H9 (cell line): Measurements from ENCODE around the gene DHRS1. TPM values are rescaled to one million over a fixed set of nuclear protein-coding genes. Genes with fewer than 3 reads are reported as not detected.

ENCODE experiments used
- DNase-seq: peaks from one replicate; pipeline ENCODE4 v3.0.0-alpha.2; 2017
- H2AFZ ChIP-seq: one replicate; pipeline ENCODE4 v1.6.1; 2013; ENCODE audit warnings: mild to moderate bottlenecking, low read length, control low read depth, moderate library complexity
- H2AK5ac ChIP-seq: 2 replicates; pipeline ENCODE4 v1.6.1; 2013; ENCODE audit warnings: low read length, control low read depth, mixed read lengths; ENCODE audit not compliant: insufficient read length
- H2BK120ac ChIP-seq: one replicate; pipeline ENCODE4 v1.6.1; 2013; ENCODE audit warnings: low read depth, mild to moderate bottlenecking, low read length, control low read depth, inconsistent platforms; ENCODE audit not compliant: poor library complexity, severe bottlenecking
- H2BK12ac ChIP-seq: 2 replicates; pipeline ENCODE4 v1.6.1; 2013; ENCODE audit warnings: low read length, control low read depth, mixed read lengths, low read depth; ENCODE audit not compliant: insufficient read length
- H2BK15ac ChIP-seq: 2 replicates; pipeline ENCODE4 v1.6.1; 2013; ENCODE audit warnings: low read depth, low read length, control low read depth
- H2BK20ac ChIP-seq: one replicate; pipeline ENCODE4 v1.6.1; 2013; ENCODE audit warnings: low read depth, mild to moderate bottlenecking, low read length, control low read depth, inconsistent platforms; ENCODE audit not compliant: poor library complexity, severe bottlenecking
- H2BK5ac ChIP-seq: 2 replicates; pipeline ENCODE4 v1.6.1; 2013; ENCODE audit warnings: low read length, control low read depth, mixed read lengths; ENCODE audit not compliant: insufficient read length
- H3K14ac ChIP-seq: 2 replicates; pipeline ENCODE4 v1.6.1; 2013; ENCODE audit warnings: low read length, control low read depth; ENCODE audit not compliant: insufficient read depth
- H3K18ac ChIP-seq: 2 replicates; pipeline ENCODE4 v1.6.1; 2013; ENCODE audit warnings: low read depth, mild to moderate bottlenecking, mixed read lengths, low read length, control low read depth; ENCODE audit not compliant: insufficient read length
- H3K23ac ChIP-seq: 2 replicates; pipeline ENCODE4 v1.6.1; 2013; ENCODE audit warnings: low read length, control low read depth, mixed read lengths, low read depth; ENCODE audit not compliant: insufficient read length
- H3K23me2 ChIP-seq: 2 replicates; pipeline ENCODE4 v1.6.1; 2013; ENCODE audit warnings: low read depth, mild to moderate bottlenecking, mixed read lengths, low read length, control low read depth; ENCODE audit not compliant: insufficient read length, poor library complexity, severe bottlenecking
- H3K27ac ChIP-seq: 2 replicates; pipeline ENCODE4 v1.5.1; 2013; ENCODE audit warnings: low read length, control low read depth, mixed read lengths, low read depth; ENCODE audit not compliant: insufficient read length
- H3K27me3 ChIP-seq: 2 replicates; pipeline ENCODE4 v1.6.1; 2013; ENCODE audit warnings: low read length, control low read depth, inconsistent platforms; ENCODE audit not compliant: insufficient read depth
- H3K4ac ChIP-seq: 2 replicates; pipeline ENCODE4 v1.6.1; 2013; ENCODE audit warnings: low read depth, mild to moderate bottlenecking, control low read depth, inconsistent platforms, low read length, moderate library complexity
- H3K4me1 ChIP-seq: 2 replicates; pipeline ENCODE4 v1.6.1; 2013; ENCODE audit warnings: low read length, control low read depth, inconsistent platforms; ENCODE audit not compliant: insufficient read depth
- H3K4me2 ChIP-seq: 2 replicates; pipeline ENCODE4 v1.6.1; 2013; ENCODE audit warnings: low read length, control low read depth, mixed read lengths; ENCODE audit not compliant: insufficient read length, insufficient read depth
- H3K56ac ChIP-seq: 2 replicates; pipeline ENCODE4 v1.6.1; 2013; ENCODE audit warnings: low read depth, mild to moderate bottlenecking, mixed read lengths, low read length, control low read depth; ENCODE audit not compliant: insufficient read length
- H3K79me1 ChIP-seq: 2 replicates; pipeline ENCODE4 v1.6.1; 2013; ENCODE audit warnings: low read depth, mild to moderate bottlenecking, moderate library complexity, low read length, control low read depth, inconsistent platforms; ENCODE audit not compliant: insufficient read depth, poor library complexity, severe bottlenecking
- H3K79me2 ChIP-seq: 2 replicates; pipeline ENCODE4 v1.6.1; 2013; ENCODE audit warnings: low read length, control low read depth, inconsistent platforms; ENCODE audit not compliant: insufficient read depth
- H3K9ac ChIP-seq: 2 replicates; pipeline ENCODE4 v1.6.1; 2013; ENCODE audit warnings: low read length, control low read depth, mixed read lengths; ENCODE audit not compliant: insufficient read length; ENCODE audit errors: extremely low read depth
- H3K9me3 ChIP-seq: one replicate; pipeline ENCODE4 v1.6.1; 2013; ENCODE audit warnings: low read depth, low read length, inconsistent platforms; ENCODE audit not compliant: control insufficient read depth
- H3T11ph ChIP-seq: one replicate; pipeline ENCODE4 v1.6.1; 2013; ENCODE audit warnings: mild to moderate bottlenecking, low read length, control low read depth, inconsistent platforms
- H4K20me1 ChIP-seq: one replicate; pipeline ENCODE4 v1.6.1; 2013; ENCODE audit not compliant: control insufficient read depth, insufficient read length, insufficient read depth
- H4K5ac ChIP-seq: 2 replicates; pipeline ENCODE4 v1.6.1; 2013; ENCODE audit warnings: low read depth, mild to moderate bottlenecking, mixed read lengths, low read length, control low read depth; ENCODE audit not compliant: insufficient read length
- H4K8ac ChIP-seq: replicated peaks from 2 replicates; pipeline ENCODE4 v1.6.1; 2013; ENCODE audit warnings: low read length, control low read depth, mixed read lengths, low read depth; ENCODE audit not compliant: insufficient read length
- H4K91ac ChIP-seq: 2 replicates; pipeline ENCODE4 v1.6.1; 2013; ENCODE audit warnings: low read depth, mild to moderate bottlenecking, moderate library complexity, mixed read lengths, low read length, control low read depth; ENCODE audit not compliant: insufficient read length
- H3K27ac Mint-ChIP-seq, 3 experiments: 2 replicates in 2 of 3; 3 replicates in 1 of 3; pipeline ENCODE4 v1.8.0; 2020 to 2021; ENCODE audit warnings: mixed read lengths in 3 of 3, mild to moderate bottlenecking in 1 of 3, moderate library complexity in 1 of 3
- H3K27me3 Mint-ChIP-seq: 2 replicates; pipeline ENCODE4 v1.8.0; 2021; ENCODE audit warnings: low read depth, mild to moderate bottlenecking, moderate library complexity, mixed read lengths
- H3K36me3 Mint-ChIP-seq, 3 experiments: 2 replicates in 2 of 3; 3 replicates in 1 of 3; pipeline ENCODE4 v1.8.0; 2020 to 2021; ENCODE audit warnings: low read depth in 3 of 3, mixed read lengths in 3 of 3; ENCODE audit not compliant: insufficient read depth in 1 of 3
- H3K4me1 Mint-ChIP-seq, 2 experiments: 2 replicates each; pipeline ENCODE4 v1.8.0; 2020; ENCODE audit warnings: mixed read lengths in 2 of 2
- H3K4me3 Mint-ChIP-seq, 2 experiments: 2 replicates in 1 of 2; 3 replicates in 1 of 2; pipeline ENCODE4 v1.8.0; 2020 to 2021; ENCODE audit warnings: mild to moderate bottlenecking in 2 of 2, mixed read lengths in 2 of 2, moderate library complexity in 1 of 2
- H3K9me3 Mint-ChIP-seq, 2 experiments: 2 replicates in 1 of 2; 3 replicates in 1 of 2; pipeline ENCODE4 v1.8.0; 2020; ENCODE audit warnings: mild to moderate bottlenecking in 2 of 2, mixed read lengths in 2 of 2, moderate library complexity in 1 of 2
- WGBS: extraction: QIAGEN DNeasy Blood & Tissue Kit; methylation state at CpG from one replicate; pipeline ENCODE4 v1.1.7; 2013; ENCODE audit warnings: missing lambda C conversion rate, low lambda C conversion rate, mixed read lengths; ENCODE audit not compliant: insufficient read length; ENCODE audit errors: extremely low coverage; 5-methylcytosine and 5-hydroxymethylcytosine counted together
- total RNA-seq: library from RNA; stranded (reverse); gene quantifications from 2 replicates; pipeline ENCODE4 v1.2.1, GENCODE V29; 2021
- TF ChIP-seq, protein P1 (sequence below): fragments of 200-600 bp; sonication (generic); conservative IDR thresholded peaks from 3 replicates; pipeline ENCODE4 v1.8.0; 2021; ENCODE audit warnings: antibody characterized with exemption, mild to moderate bottlenecking

The DHRS1 gene
- total RNA-seq, 1 experiment from 2014 or later: 19.1 TPM

DNA sequence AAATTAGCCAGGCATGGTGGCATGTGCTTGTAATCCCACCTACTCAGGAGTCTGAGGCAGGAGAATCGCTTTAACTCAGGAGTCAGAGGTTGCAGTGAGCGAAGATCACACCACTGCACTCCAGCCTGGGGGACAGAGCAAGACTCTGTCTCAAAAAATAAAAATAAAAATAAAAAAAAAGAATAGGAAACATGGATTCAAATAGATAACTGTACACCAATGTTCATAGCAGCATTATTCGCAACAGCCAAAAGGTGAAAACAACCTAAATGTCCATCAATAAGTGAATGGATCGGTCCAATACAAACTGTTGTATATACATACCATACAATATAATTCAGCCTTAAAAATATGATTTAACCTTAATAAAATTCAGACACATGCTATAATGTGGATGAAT, 43.3 kb upstream of the DHRS1 start:
- peaks cover 30% of the 10 kb centered on the region; the same call in 1 of the 2 replicates for H3K27me3 ChIP-seq

More for the DNA sequence above, 43.3 kb upstream of the DHRS1 start:
- DNase-seq: no peak
- Histone ChIP-seq H2AFZ (no peak overlapping the region), H3K79me1 (no peaks in the 10 kb centered on the region), H2BK20ac (no peak overlapping the region), H2BK15ac (no peak overlapping the region), H2BK120ac (no peak overlapping the region), H4K20me1 (no peaks in the 10 kb centered on the region), H2BK12ac (no peak overlapping the region), H3K23me2 (peaks cover 8% of the 10 kb centered on the region), H3K4me2 (no peak overlapping the region), H3K23ac (no peak overlapping the region), H3K27ac (no peak overlapping the region), H3K18ac (no peak overlapping the region), H4K5ac (no peak overlapping the region), H2AK5ac (no peak overlapping the region), H3K9ac (no peak overlapping the region), H3K79me2 (no peaks in the 10 kb centered on the region), H3K4ac (no peak overlapping the region), H3K9me3 (no peaks in the 10 kb centered on the region), H4K91ac (no peak overlapping the region), H4K8ac (no peak overlapping the region), H3K4me1 (no peaks in the 10 kb centered on the region), H3T11ph (no peak overlapping the region), H2BK5ac (no peak overlapping the region), H3K14ac (no peak overlapping the region), H3K56ac (no peak overlapping the region)
- Mint-ChIP-seq H3K4me1 (peaks cover 11% of the 10 kb centered on the region in 2 experiments; a peak in 3 of 4 replicates), H3K27ac (no peak overlapping the region), H3K4me3 (no peak overlapping the region), H3K27me3 (peaks cover 87% of the 10 kb centered on the region), H3K9me3 (no peaks in the 10 kb centered on the region), H3K36me3 (no peaks in the 10 kb centered on the region)
- WGBS: no CpG with 5 or more reads among the region's 4 CpGs
- TF ChIP-seq, protein P1, sequence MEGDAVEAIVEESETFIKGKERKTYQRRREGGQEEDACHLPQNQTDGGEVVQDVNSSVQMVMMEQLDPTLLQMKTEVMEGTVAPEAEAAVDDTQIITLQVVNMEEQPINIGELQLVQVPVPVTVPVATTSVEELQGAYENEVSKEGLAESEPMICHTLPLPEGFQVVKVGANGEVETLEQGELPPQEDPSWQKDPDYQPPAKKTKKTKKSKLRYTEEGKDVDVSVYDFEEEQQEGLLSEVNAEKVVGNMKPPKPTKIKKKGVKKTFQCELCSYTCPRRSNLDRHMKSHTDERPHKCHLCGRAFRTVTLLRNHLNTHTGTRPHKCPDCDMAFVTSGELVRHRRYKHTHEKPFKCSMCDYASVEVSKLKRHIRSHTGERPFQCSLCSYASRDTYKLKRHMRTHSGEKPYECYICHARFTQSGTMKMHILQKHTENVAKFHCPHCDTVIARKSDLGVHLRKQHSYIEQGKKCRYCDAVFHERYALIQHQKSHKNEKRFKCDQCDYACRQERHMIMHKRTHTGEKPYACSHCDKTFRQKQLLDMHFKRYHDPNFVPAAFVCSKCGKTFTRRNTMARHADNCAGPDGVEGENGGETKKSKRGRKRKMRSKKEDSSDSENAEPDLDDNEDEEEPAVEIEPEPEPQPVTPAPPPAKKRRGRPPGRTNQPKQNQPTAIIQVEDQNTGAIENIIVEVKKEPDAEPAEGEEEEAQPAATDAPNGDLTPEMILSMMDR: no peak
